Fibroblast of skin of scalp (primary cell): Measurements from ENCODE around the gene DZIP1. TPM values are rescaled to one million over a fixed set of nuclear protein-coding genes. Genes with fewer than 3 reads are reported as not detected.
"Not testable (repeated sequence)": the region's sequence is repeated elsewhere in the genome, so short reads cannot be mapped to it uniquely, and the experiment has no call there.

ENCODE experiments used
- DNase-seq: peaks from one replicate; pipeline ENCODE4 v3.0.0-alpha.2; 2013
- polyA plus RNA-seq, 2 experiments: library from polyadenylated mRNA; unstranded; fragments of 120-200 nt; gene quantifications; one replicate each; pipeline ENCODE4 v1.2.1, GENCODE V29; 2013; ENCODE audit not compliant: insufficient read length in 2 of 2

DZIP1 gene
- 27.9 TPM for polyA plus RNA-seq (2013, experiment 1 of 2; ENCODE audit: insufficient read length)
- polyA plus RNA-seq (2013, experiment 2 of 2; ENCODE audit: insufficient read length) = 29.7 TPM

DNA sequence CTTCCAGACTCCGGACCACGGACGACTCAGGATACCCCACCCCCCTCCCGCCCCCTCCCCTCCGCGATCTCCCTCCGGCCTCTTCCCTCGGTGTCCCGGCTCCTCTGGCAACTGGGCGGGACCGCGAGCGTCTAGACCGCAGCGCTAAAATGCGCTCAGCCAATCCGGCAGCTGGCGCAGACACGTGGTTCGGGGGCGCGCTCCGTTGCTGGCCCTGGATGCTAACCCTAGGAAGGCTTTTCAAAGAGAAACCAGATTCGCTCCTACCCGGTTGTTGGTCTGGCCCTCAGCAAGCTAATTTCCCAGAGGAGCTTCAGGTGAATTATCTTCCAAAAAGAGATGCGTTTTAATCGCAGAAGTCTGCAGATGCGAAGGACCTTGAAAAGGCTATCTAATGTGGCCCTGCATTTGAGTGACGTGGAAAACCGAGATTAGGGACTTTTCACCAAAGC lies at the start of gene DZIP1:
DZIP1 (minus strand) TSS at position 106 of the 452 bp plus-strand sequence. CDS start 2,677 bp downstream, outside the sequence.
- peak; percentile 85 for DNase-seq

GRCh38 chr13:95690986-95691385 lies 46.5 kb upstream of the DZIP1 start:
- DNase-seq = not testable (repeated sequence)

GRCh38 chr13:95689582-95689926 lies 45.0 kb upstream of the DZIP1 start:
- no peak for DNase-seq

DNA sequence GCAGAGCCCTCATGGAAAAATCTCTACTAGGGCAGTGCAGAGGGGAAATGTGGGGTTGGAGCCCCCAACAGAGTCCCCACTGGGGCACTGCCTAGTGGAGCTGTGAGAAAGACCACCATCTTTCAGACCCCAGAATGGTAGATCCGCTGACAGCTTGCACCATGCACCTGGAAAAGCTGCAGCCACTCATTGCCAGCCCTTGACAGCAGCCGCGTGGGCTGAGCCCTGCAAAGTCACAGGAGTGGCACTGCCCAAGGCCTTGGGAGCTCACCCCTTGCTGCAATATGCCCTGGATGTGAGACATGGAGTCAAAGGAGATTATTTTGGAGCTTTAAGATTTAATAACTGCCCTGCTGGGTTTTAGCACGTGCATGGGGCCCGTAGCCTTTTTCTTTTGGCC lies 40.5 kb upstream of the DZIP1 start:
- not testable (repeated sequence) for DNase-seq

DNA sequence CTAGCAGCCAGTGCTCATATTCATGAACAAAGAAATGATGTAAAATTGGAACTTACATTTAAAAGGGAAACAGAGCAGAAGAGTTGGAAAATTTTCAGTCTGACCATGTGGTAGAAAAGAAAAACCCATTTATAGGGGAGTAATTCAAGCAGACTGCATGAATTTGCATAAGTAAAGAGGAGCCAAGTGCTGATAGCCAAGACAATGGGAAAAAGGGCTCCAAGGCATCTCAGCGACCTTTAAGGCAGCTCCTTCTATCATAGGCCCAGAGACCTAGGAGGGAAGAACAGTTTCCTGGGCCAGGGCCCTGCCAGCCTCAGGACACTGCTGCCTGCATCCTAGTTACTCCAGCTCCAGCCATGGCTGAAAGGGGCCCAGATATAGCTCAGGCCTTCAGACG lies 39.9 kb upstream of the DZIP1 start:
- no peak for DNase-seq

- no peak for DNase-seq
Observed at GRCh38 chr13:95679722-95680121, 35.2 kb upstream of the DZIP1 start.

- DNase-seq = no peak
Observed at GRCh38 chr13:95678967-95679366, 34.5 kb upstream of the DZIP1 start.

DNA sequence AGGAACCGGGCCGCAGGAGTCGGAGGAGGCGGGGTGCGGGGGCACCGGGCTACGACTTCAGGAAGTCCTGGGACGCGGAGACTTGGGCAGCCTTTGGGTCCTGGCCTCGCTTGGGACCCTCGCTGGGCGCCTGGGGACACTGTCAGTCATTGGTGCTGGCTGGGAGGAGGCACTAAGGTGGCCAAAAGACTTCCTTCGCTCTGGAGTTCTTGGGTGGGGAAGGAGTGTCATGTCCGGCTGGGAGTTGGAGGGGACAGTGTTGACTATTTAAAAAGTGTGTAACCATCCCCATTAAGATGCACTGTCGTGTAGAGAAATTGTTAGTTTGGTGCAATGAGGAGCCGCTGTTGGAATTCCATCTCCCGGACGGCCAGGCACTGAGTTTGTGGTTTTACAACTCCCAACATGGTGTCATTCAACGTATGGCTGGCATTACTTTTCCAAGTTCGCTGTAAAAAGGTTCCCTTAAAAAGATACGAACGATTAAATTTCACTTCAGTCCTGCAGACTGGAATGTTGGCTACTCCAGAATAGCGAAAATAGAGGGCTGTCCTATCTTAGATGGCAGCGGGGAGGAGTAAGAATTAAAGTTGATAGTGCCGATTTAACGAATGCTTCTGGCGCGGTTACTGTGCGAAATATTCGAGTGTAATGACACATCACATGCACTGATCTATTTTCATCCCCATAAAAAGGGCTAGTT lies 33.2 kb upstream of the DZIP1 start:
- DNase-seq = peak; percentile 57

DNA sequence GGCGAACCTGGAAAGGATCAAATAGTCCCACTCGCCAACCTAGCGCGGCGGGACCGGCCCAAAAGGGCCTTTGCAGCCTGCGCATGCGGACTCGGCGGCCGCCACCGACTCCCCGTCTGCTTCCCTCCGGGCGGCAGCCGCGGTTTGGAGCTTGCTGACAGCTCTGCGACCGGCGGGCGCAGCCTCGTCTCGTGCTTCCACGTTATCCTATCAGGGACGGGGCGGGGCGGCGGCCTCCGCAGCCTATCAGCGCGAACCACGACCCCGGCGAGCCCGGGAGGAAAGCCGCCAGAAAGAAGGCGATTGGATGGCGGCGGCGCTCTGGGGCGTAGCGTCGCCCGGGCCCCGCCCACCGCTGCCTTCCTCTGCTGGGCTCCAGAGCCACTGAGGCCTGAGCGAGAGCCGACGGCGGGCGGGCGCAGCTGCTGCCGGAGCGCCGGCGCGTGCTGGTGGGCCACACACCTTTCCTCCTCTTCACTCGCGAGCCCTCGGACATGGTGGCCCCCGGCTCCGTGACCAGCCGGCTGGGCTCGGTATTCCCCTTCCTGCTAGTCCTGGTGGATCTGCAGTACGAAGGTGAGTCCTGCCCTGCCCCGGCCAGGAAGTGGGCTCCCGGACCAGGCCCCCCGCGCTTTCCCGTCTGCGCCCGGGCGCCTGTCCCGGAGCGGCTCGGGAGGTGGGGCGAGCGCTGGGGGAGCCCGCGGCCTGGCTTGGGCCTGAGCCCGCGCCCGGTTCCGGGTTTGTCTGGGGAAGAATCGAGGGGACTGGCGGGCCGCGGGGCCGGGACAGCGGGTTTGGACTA lies 32.5 kb upstream of the DZIP1 start, which contains the start of gene DNAJC3:
DNAJC3 (plus strand) TSS at position 378 of the 802 bp plus-strand sequence; CDS start at position 495, 117 bp downstream.
- DNase-seq = peak; percentile 98

- peak; percentile 10 for DNase-seq
Observed at GRCh38 chr13:95676105-95676761, 31.7 kb upstream of the DZIP1 start.

DNA sequence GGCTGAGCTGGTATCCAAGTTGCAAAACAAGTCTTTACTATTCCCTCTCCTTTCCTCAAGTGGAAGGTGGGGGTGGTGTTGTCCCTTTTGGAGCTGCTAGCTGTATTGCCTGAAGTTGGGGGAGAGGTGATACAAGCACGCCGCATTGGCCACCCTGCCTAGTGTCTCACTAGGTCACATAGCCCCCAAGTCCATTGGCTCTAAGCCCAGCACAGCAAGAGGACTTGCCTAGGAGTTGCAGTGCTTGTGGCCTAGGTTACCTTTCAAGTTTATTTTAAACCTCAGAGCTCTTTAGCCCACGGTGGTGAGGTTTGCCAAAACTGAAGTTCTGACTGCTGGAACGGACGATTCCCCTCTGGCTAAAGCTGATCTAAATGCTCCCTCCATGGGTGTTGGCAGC lies 27.1 kb upstream of the DZIP1 start:
- no peak for DNase-seq

DNA sequence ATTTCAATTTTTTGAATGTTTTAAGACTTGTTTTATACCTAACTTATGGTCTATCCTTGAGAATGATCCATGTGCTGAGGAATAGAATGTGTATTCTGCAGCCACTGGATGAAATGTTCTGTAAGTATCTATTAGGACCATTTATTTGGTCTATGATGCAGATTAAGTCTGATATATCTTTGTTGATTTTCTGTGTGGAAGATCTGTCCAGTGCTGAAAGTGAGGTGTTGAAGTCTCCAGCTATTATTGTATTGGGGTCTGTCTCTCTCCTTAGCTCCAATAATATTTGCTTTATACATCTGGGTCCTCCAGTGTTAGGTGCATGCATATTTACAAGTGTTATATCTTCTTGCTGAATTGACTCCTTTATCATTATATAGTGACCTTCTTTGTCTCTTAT lies 22.7 kb upstream of the DZIP1 start:
- not testable (repeated sequence) for DNase-seq

DNA sequence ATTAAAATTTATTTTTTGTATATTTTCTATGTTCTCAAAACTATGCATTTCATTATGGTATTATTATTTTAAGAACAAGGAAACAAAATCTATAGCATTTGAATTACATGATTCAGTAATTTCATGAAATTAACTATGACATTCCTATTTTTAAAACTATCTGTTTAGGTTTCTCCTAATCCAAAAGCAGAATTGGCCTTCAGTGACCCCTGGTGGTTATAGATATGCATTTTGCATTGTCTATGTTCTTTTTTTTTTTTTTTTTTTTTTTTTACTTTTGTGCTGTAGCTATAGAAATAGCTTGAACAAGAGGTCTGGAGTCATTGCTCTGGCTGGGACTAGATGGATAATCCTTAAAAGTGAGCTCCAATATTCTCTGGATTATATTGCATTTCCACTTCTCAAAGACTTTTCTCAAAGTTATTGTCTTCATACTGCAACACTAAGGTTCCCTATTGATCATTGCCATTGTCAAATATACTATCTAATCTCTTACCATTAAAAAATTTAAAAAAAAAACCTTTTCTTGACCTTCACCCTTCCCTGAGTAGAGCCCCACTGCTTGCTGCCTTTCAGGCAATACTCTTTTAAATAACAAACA lies 16.6 kb upstream of the DZIP1 start:
- DNase-seq = peak; percentile 68

DNA sequence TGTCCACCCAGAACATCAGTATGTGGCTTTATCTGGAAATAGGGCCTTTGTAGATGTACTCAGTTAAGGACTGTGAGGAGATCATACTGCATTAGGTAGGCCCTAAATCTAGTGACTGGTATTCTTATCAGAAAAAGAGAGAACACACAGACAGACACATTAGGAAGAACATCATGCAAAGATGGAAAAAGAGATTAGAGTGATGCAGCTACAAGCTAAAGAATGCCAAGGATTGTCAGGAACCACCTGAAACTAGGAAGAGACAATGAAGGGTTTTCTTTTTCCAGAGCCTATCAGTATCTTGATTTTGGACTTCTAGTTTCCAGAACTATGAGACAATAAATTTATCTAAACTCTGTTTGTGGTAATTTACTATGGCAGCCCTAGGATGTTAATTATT lies 15.0 kb upstream of the DZIP1 start:
- DNase-seq = no peak

DNA sequence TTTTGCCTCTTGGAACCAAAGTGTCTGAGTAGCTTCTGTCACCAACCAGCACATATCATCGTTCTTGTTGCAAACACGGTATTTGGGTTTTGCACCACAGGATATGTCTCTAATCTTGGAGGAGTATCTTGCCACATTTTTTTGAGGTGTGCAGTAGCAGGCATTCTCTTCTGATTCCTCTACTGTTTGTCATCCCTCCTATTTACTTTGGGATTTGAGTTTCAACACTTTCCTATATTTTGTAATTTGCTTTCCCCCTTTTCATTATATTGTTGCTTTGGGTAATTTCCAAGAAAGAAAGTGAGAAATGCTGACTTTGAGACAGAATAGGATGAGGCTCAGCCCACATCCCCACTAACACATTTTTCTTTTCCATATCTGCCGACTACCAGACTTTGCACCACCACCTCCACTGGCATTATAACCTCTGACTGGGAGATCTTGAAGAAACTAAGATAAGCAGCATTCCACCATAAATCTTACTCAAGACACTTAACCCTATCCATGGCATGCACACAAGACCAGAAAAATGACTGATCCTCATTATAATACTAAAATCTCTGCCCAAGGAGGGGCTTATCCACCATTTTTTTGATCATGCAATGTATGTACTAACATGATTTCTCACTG lies 12.0 kb upstream of the DZIP1 start:
- no peak for DNase-seq

- DNase-seq = no peak
Observed at GRCh38 chr13:95652821-95653220, 8.3 kb upstream of the DZIP1 start.

- no peak for DNase-seq
Observed at GRCh38 chr13:95652244-95652764, 7.8 kb upstream of the DZIP1 start.

DNA sequence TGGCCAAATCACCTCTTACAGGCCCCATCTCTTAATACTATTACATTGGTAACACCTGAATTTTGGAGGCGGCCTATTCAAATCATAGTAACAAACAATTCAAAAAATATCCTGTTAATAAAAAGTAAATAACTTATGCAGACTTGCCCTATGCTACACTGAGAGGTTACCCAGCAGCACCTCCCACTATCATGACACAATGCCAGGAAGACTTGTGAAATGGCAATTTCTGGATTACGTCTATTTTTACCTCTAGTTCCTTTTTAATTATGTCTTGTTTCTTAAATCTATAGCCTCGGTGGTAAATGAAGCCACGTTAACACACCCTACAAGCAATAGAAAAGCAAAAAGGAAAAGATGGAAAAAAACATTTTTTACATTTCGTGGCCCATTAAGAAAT lies 6.2 kb upstream of the DZIP1 start:
- DNase-seq = no peak

- DNase-seq = peak; percentile 43
Observed at GRCh38 chr13:95647321-95647720, 2.8 kb upstream of the DZIP1 start.

- DNase-seq = peak; percentile 37
Observed at GRCh38 chr13:95643936-95644598, 439 bp downstream of the DZIP1 start.

DNA sequence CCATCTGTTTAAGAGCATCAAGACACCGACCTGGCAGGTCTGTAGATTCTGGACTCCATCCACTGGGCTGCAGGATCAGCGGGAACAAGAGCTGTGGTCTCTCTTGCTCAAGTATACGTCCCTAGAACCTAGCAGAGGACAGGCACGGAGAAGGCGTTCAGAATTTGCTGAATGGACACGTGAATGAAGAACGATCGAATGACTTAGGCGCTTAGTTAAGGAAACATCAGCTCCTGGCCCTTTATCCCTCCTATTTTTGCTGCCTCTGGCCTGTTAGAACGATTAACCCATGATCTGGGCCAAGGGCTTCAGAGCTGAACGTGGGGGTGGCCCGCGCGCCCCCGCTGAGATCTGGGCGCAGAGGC lies 953 bp downstream of the DZIP1 start:
- DNase-seq = no peak
